ENCODE measurements around the gene TEAD1. TPM values are rescaled to one million over a fixed set of nuclear protein-coding genes. Genes with fewer than 3 reads are reported as not detected.

The TEAD1 gene
- total and polyA plus RNA-seq, 10 of the 15 experiments (the other 5 are each of a cell fraction or from before 2014, with no cell fraction given) = 0.01 to 0.59 (median 0.04) TPM; not detected in 6

GRCh38 chr11:12694183-12694531 lies 19.9 kb downstream of the TEAD1 start (continued):
- TF ChIP-seq CTCF (IDR thresholded peaks at IDR 0.05 in 2 of 3, conservative IDR thresholded peaks at IDR 0.05 in 1 of 3; ENCODE audit: control insufficient read depth in 2 of 3, extremely low read depth in 1 of 3, insufficient read depth in 1 of 3, low read depth in 3 of 3, low read length in 3 of 3) (no peak), POU2F2 (IDR thresholded peaks at IDR 0.05; ENCODE audit: borderline replicate concordance, low read depth, low read length) (no peak)

DNA sequence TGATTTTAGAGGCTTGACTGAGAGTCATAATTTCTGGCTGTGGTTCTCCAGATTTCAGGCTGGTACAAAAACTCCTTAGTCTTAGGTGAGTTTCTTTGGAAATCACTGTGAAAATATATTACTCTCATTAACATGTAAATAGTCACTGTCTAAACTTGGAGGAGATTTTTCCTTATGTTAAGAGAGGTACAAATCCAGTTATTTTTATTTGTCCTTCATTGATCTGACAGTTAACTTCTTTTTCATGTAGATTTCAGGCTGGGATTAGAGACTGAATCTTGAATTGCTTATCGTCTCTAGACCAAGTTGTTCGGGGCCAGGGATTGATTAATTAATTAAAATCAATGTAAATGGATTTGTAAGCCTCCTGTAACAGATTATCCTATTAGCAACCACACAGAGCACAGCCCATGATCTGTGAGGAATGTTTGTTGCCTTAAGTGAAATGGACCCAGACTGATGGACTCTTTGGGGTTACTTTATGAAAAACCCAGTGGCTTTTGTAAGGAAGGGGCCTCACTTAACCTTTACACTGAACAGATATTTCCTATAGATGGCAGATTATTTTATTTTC lies 21.1 kb downstream of the TEAD1 start:
- no peak for TF ChIP-seq ZNF622 (IDR thresholded peaks at IDR 0.05)
- no peak for TF ChIP-seq PBX3 (IDR thresholded peaks at IDR 0.05; ENCODE audit: insufficient replicate concordance, low read depth, low read length)
- Histone ChIP-seq H3K79me2 (ENCODE audit: control insufficient read depth, insufficient read depth, low read length) (no peaks in the 10 kb centered on the region), H3K27ac (ENCODE audit: control insufficient read depth, insufficient read depth) (no peak overlapping the region), H3K27me3 (replicated peaks in 1 of 2; ENCODE audit: control insufficient read depth in 2 of 2, insufficient read depth in 2 of 2, low read length in 1 of 2) (peaks cover 2 to 8% of the 10 kb centered on the region in 2 experiments), H3K9me3 (replicated peaks; ENCODE audit: control insufficient read depth, insufficient read depth, low read length) (no peaks in the 10 kb centered on the region), H3K4me1 (ENCODE audit: control insufficient read depth, insufficient read depth, low read length) (no peaks in the 10 kb centered on the region), H3K36me3 (ENCODE audit: control insufficient read depth in 2 of 2, insufficient read depth in 2 of 2, low read length in 1 of 2) (no peaks in the 10 kb centered on the region), H3K4me2 (ENCODE audit: control insufficient read depth, insufficient read depth) (no peak overlapping the region), H4K20me1 (ENCODE audit: control insufficient read depth, insufficient read depth) (no peaks in the 10 kb centered on the region), H2AFZ (ENCODE audit: control insufficient read depth, low read depth, low read length) (no peak overlapping the region), H3K9ac (ENCODE audit: control insufficient read depth, insufficient read depth, low read length) (no peak overlapping the region), H3K4me3 (no peak overlapping the region)
- DNase-seq (ENCODE audit: low read depth, low spot score) (no peak), ATAC-seq (no peak), FAIRE-seq (no peak)
- in situ Hi-C loops (cut with MboI) (no loop called here), intact Hi-C loops (cut with micrococcal nuclease; ENCODE audit: unreplicated experiment) (no loop called here)
- 45% methylated on average over 2 of the region's 2 CpGs for WGBS (ENCODE audit: insufficient coverage, insufficient replicate concordance, low lambda C conversion rate, missing lambda C conversion rate)
- POLR2A ChIA-PET = no interaction called here
- RAD21 ChIA-PET (ENCODE audit: unreplicated experiment) = no interaction called here
- no TSS peak for BruUV-seq (replicated peaks)
- SMC1A ChIA-PET (ENCODE audit: uncharacterized antibody, unreplicated experiment) = no interaction called here
- CTCF ChIA-PET = no interaction called here
